Measurements from ENCODE around the gene SKA2.

DNA sequence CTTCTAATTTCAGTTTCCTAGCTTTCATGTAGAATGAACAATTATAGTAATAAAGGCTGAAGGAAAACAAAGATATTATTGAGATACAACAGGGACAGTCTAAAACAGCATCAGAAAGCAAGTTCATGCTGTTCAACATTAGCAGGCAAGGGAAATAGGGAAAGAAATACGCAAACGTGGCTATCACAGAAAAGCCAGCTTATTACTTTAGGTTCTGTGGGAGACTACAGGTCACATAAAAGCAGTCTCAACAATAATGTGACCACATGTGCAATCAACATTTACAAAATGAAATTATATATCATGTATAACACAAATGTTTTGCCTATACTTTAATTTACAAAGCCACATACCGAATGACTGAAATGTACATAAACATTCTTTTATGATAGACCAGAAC lies 43.4 kb downstream of the SKA2 start:
- TF ChIP-seq CREB1 (CRISPR knock-in tag; IDR thresholded peaks at IDR 0.05; ENCODE audit: low read depth) (no peak), POLR2AphosphoS5 (IDR thresholded peaks at IDR 0.05; ENCODE audit: low read depth) (no peak), JUNB (IDR thresholded peaks at IDR 0.05; ENCODE audit: unreplicated experiment) (no peak), EZH2 (IDR thresholded peaks at IDR 0.05; ENCODE audit: low read depth, unreplicated experiment) (no peak), EZH2phosphoT487 (IDR thresholded peaks at IDR 0.05; ENCODE audit: unreplicated experiment) (no peak)
- TF ChIP-seq, protein P1, sequence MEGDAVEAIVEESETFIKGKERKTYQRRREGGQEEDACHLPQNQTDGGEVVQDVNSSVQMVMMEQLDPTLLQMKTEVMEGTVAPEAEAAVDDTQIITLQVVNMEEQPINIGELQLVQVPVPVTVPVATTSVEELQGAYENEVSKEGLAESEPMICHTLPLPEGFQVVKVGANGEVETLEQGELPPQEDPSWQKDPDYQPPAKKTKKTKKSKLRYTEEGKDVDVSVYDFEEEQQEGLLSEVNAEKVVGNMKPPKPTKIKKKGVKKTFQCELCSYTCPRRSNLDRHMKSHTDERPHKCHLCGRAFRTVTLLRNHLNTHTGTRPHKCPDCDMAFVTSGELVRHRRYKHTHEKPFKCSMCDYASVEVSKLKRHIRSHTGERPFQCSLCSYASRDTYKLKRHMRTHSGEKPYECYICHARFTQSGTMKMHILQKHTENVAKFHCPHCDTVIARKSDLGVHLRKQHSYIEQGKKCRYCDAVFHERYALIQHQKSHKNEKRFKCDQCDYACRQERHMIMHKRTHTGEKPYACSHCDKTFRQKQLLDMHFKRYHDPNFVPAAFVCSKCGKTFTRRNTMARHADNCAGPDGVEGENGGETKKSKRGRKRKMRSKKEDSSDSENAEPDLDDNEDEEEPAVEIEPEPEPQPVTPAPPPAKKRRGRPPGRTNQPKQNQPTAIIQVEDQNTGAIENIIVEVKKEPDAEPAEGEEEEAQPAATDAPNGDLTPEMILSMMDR (conservative IDR thresholded peaks at IDR 0.05; ENCODE audit: low read depth in 2 of 2) = no peak
- TF ChIP-seq, protein P2, sequence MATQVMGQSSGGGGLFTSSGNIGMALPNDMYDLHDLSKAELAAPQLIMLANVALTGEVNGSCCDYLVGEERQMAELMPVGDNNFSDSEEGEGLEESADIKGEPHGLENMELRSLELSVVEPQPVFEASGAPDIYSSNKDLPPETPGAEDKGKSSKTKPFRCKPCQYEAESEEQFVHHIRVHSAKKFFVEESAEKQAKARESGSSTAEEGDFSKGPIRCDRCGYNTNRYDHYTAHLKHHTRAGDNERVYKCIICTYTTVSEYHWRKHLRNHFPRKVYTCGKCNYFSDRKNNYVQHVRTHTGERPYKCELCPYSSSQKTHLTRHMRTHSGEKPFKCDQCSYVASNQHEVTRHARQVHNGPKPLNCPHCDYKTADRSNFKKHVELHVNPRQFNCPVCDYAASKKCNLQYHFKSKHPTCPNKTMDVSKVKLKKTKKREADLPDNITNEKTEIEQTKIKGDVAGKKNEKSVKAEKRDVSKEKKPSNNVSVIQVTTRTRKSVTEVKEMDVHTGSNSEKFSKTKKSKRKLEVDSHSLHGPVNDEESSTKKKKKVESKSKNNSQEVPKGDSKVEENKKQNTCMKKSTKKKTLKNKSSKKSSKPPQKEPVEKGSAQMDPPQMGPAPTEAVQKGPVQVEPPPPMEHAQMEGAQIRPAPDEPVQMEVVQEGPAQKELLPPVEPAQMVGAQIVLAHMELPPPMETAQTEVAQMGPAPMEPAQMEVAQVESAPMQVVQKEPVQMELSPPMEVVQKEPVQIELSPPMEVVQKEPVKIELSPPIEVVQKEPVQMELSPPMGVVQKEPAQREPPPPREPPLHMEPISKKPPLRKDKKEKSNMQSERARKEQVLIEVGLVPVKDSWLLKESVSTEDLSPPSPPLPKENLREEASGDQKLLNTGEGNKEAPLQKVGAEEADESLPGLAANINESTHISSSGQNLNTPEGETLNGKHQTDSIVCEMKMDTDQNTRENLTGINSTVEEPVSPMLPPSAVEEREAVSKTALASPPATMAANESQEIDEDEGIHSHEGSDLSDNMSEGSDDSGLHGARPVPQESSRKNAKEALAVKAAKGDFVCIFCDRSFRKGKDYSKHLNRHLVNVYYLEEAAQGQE (IDR thresholded peaks at IDR 0.05; ENCODE audit: unreplicated experiment) = no peak

Measured in GM23338 (cell line).